ENCODE results near the gene CCSER2.
"Not testable (repeated sequence)": the region's sequence is repeated elsewhere in the genome, so short reads cannot be mapped to it uniquely, and the experiment has no call there.

CCSER2 gene

GRCh38 chr10:84328418-84329195, at the start of gene CCSER2:
Gene CCSER2, plus strand, starts transcription at chr10:84328589. Its CDS starts 42,464 bp downstream, at chr10:84371053.
- TF ChIP-seq CTCF (conservative IDR thresholded peaks at IDR 0.05; ENCODE audit: low read depth, low read length): no peak
- peak within 1 kb of the TSS; percentile 74 for H3K4me3 ChIP-seq (ENCODE audit: low read depth, low read length)
- no peak for DNase-seq (ENCODE audit: low read depth)

DNA sequence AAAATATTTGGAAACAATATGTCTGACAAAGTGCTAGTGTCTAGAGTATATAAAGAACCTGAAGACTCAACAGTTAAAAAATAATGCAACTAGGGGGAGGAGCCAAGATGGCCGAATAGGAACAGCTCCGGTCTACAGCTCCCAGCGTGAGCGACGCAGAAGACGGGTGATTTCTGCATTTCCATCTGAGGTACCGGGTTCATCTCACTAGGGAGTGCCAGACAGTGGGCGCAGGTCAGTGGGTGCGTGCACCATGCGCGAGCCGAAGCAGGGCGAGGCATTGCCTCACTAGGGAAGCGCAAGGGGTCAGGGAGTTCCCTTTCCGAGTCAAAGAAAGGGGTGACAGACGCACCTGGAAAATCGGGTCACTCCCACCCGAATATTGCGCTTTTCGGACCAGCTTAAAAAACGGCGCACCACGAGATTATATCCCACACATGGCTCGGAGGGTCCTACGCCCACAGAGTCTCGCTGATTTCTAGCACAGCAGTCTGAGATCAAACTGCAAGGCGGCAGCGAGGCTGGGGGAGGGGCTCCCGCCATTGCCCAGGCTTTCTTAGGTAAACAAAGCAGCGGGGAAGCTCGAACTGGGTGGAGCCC, 48.4 kb upstream of the CCSER2 start:
- not testable (repeated sequence) for DNase-seq (ENCODE audit: low read depth); H3K4me3 ChIP-seq (ENCODE audit: low read depth, low read length)

DNA sequence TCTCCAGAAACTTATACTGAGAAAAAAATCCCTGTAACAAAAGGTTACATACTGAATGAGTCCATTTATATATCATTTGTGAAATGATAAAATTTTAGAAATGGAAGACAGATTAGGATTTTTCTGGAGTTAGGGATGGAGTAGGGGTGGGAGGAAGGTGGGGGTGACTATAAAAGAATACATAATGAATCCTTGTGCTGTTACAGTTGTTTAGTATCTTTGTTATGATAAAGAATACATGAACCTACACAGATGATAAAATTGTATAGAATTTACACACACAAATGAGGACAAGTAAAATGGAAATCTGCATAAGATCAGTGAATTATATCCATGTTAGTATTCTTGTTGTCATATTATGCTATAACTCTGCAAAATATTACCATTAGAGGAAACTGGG, 41.7 kb upstream of the CCSER2 start:
- no peak for TF ChIP-seq CTCF (conservative IDR thresholded peaks at IDR 0.05; ENCODE audit: low read depth, low read length)
- H3K4me3 ChIP-seq (ENCODE audit: low read depth, low read length): no peak overlapping the region
- no peak for DNase-seq (ENCODE audit: low read depth)

DNA sequence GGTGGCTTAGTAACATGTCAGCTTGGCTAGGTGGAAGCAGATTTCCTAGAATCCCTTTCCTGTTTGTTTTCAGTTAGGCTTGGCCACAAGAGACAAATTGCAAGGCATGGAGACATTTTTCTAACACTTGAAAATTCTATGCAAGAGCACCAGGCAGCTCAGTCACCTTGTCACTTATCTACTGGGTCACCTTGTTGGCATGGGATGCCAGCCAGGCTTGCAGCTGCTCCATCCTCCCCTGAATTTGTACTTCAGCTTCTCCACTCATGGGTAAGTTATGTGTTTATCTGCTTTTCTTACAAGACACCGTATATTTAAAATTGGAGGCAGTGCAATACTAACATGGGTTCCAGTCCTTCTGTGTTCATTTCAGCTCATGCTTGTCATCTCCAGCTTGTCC, 40.2 kb upstream of the CCSER2 start:
- no peak for DNase-seq (ENCODE audit: low read depth)
- no peak overlapping the region for H3K4me3 ChIP-seq (ENCODE audit: low read depth, low read length)
- TF ChIP-seq CTCF (conservative IDR thresholded peaks at IDR 0.05; ENCODE audit: low read depth, low read length): no peak

DNA sequence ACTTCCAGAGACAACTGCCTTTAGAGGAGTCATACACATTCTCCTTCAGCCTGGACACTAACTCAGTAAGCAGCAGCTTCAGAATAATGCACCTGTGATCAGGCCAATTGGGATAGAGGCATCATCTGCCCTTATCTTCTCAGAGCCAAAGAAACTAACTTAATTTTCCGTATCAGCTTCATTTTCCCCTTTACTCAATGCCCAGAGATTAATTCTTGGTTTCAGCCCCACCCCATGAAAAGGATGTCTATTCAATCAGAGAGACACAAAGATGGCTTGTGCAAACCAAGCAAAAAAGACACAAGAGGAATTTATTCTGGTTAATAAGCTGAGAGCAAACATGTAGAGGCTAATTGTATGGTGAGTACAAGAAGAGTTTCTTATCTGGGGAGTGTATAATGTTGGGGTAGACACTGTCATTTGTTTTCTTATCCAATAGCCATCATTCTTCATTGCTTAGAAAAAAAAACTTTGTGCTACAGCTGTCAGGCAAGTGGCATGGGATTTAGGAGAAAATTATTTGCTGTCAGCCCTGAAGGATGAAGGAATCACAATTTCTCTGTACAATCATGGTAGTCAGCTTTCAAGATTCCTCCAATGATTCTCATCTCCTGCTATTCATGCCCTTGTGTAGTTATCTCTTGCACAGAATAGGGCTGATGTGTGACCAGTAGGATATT, 38.7 kb upstream of the CCSER2 start:
- DNase-seq (ENCODE audit: low read depth): no peak

DNA sequence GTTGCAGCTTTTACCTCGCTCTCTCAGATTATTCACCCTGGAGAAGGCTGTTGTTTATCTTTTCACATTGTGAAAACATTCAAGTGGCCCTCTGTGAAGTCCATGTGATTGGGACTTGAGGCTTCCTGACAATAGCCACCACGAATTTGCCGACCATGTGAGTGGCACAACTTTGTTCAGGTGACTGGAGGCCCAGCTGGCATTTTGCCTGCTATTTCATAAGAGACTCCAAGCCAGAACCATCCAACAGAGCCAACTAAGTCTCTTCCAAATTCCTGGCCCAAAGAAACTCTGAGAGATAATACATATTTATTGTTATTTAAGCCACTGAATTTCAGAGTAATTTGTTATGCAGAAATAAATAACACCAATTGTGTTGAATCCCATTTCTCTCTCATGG, 38.2 kb upstream of the CCSER2 start:
- H3K4me3 ChIP-seq (ENCODE audit: low read depth, low read length): no peak overlapping the region
- TF ChIP-seq CTCF (conservative IDR thresholded peaks at IDR 0.05; ENCODE audit: low read depth, low read length): no peak
- no peak for DNase-seq (ENCODE audit: low read depth)

More for the DNA sequence above, 38.7 kb upstream of the CCSER2 start:
- H3K4me3 ChIP-seq (ENCODE audit: low read depth, low read length): no peak overlapping the region
- no peak for TF ChIP-seq CTCF (conservative IDR thresholded peaks at IDR 0.05; ENCODE audit: low read depth, low read length)

GRCh38 chr10:84291384-84291783, 37.0 kb upstream of the CCSER2 start:
- H3K4me3 ChIP-seq (ENCODE audit: low read depth, low read length): no peak overlapping the region
- no peak for TF ChIP-seq CTCF (conservative IDR thresholded peaks at IDR 0.05; ENCODE audit: low read depth, low read length)
- peak; percentile 75 for DNase-seq (ENCODE audit: low read depth)

All from choroid plexus epithelial cell (primary cell).